Upper lobe of left lung (tissue), 6 donors: Measurements from ENCODE around the gene NT5M. TPM values are rescaled to one million over a fixed set of nuclear protein-coding genes. Genes with fewer than 3 reads are reported as not detected.
A peak's percentile ranks its signal among the peaks of the same experiment; 100 is the strongest.
"Not testable (repeated sequence)": the region's sequence is repeated elsewhere in the genome, so short reads cannot be mapped to it uniquely, and the experiment has no call there.

Source experiments
- ATAC-seq, 2 donors: fragments of 200-7000 bp; cut with Tn5 transposase; one replicate each; pipeline ENCODE4 v1.9.1; 2022; ENCODE audit warnings: mild to moderate bottlenecking in 2 of 2, moderate library complexity in 2 of 2; ENCODE audit not compliant: low FRiP score in 2 of 2
- DNase-seq, 2 donors: peaks; one replicate each; pipeline ENCODE4 v3.0.0-alpha.2; 2019 to 2020
- H3K27ac ChIP-seq, 4 donors: fragments of 200-600 bp; sonication (generic); one replicate each; pipeline ENCODE4 v1.5.1; 2016 to 2019
- H3K27me3 ChIP-seq, 4 donors: fragments of 200-600 bp; sonication (generic); one replicate each; pipeline ENCODE4 v1.5.1; 2017 to 2019
- H3K36me3 ChIP-seq, 4 donors: fragments of 200-600 bp; sonication (generic); one replicate each; pipeline ENCODE4 v1.5.1; 2016 to 2019
- H3K4me1 ChIP-seq, 4 donors: fragments of 200-600 bp; sonication (generic); one replicate each; pipeline ENCODE4 v1.5.1; 2018 to 2019
- H3K4me3 ChIP-seq, 4 donors: fragments of 200-600 bp; sonication (generic); one replicate each; pipeline ENCODE4 v1.5.1; 2017 to 2019; ENCODE audit warnings: mild to moderate bottlenecking in 2 of 4, moderate library complexity in 1 of 4
- H3K9me3 ChIP-seq, 4 donors: fragments of 200-600 bp; sonication (generic); one replicate each; pipeline ENCODE4 v1.5.1; 2018 to 2019
- EP300 ChIP-seq, 4 donors: sonication (generic); formaldehyde crosslinking; IDR thresholded peaks; one replicate each; pipeline ENCODE4 v1.5.1; 2017; ENCODE audit warnings: antibody characterized with exemption in 4 of 4, control low read depth in 2 of 4
- POLR2A ChIP-seq, 4 donors: fragments of 450-650 bp; IDR thresholded peaks; one replicate each; pipeline ENCODE4 v1.5.1; 2016 to 2017; ENCODE audit warnings: antibody characterized with exemption in 4 of 4, mild to moderate bottlenecking in 2 of 4
- POLR2AphosphoS5 ChIP-seq, 2 donors: sonication (generic); formaldehyde crosslinking; IDR thresholded peaks; one replicate each; pipeline ENCODE4 v1.5.1; 2017; ENCODE audit warnings: antibody characterized with exemption in 2 of 2
- WGBS, 2 donors: methylation state at CpG; one replicate each; pipeline ENCODE4 v1.1.5; 2017 to 2018; 5-methylcytosine and 5-hydroxymethylcytosine counted together
- total RNA-seq, 6 donors: library from RNA; depleted of rRNA in 4 of 6; stranded (reverse); fragments of >200 nt in 4 of 6; gene quantifications; one replicate each; pipeline versions ENCODE4 v1.1.0 to v1.2.1, GENCODE V29; 2016 to 2021
- TF ChIP-seq, protein P1 (sequence below), 6 experiments: fragments of 450-650 bp in 4 of 6; fragments of 200-600 bp in 2 of 6; sonication (generic) in 2 of 6; IDR thresholded peaks; one replicate each; pipeline ENCODE4 v1.5.1; 2016 to 2019; ENCODE audit warnings: antibody characterized with exemption in 6 of 6
- donor health status: DM: no; HTN: no; CAD: no; lungs with moderate emphysema.
- donor health status: DM: no; HTN: yes; CAD: no; lungs with severe emphysema.

NT5M gene
- total RNA-seq, 6 donors from 2014 or later, result 1.2 to 3.7 (median 1.8) TPM

GRCh38 chr17:17382065-17382459, 78.9 kb downstream of the NT5M start:
- H3K4me3 ChIP-seq, result no peak overlapping the region
- H3K4me1 ChIP-seq, result peaks cover 4 to 10% (median 7%) of the 10 kb centered on the region in 4 donors
- WGBS, 2 donors, result 81 to 89% methylated on average over 3 of the region's 3 CpGs
- no peak overlapping the region for H3K27ac ChIP-seq
- H3K27me3 ChIP-seq, result no peaks in the 10 kb centered on the region
- H3K9me3 ChIP-seq, result no peaks in the 10 kb centered on the region
- no peak for DNase-seq
- no peak for ATAC-seq
- TF ChIP-seq, protein P1, sequence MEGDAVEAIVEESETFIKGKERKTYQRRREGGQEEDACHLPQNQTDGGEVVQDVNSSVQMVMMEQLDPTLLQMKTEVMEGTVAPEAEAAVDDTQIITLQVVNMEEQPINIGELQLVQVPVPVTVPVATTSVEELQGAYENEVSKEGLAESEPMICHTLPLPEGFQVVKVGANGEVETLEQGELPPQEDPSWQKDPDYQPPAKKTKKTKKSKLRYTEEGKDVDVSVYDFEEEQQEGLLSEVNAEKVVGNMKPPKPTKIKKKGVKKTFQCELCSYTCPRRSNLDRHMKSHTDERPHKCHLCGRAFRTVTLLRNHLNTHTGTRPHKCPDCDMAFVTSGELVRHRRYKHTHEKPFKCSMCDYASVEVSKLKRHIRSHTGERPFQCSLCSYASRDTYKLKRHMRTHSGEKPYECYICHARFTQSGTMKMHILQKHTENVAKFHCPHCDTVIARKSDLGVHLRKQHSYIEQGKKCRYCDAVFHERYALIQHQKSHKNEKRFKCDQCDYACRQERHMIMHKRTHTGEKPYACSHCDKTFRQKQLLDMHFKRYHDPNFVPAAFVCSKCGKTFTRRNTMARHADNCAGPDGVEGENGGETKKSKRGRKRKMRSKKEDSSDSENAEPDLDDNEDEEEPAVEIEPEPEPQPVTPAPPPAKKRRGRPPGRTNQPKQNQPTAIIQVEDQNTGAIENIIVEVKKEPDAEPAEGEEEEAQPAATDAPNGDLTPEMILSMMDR (IDR thresholded peaks at IDR 0.05), result no peak
- TF ChIP-seq POLR2A (IDR thresholded peaks at IDR 0.05) (no peak), EP300 (IDR thresholded peaks at IDR 0.05) (no peak), POLR2AphosphoS5 (IDR thresholded peaks at IDR 0.05) (no peak)
- H3K36me3 ChIP-seq, result no peaks in the 10 kb centered on the region

- Histone ChIP-seq H3K4me3 (no peak overlapping the region), H3K27ac (no peak overlapping the region), H3K4me1 (peaks cover 0 to 6% (median 5%) of the 10 kb centered on the region in 4 donors), H3K36me3 (no peaks in the 10 kb centered on the region), H3K27me3 (no peaks in the 10 kb centered on the region), H3K9me3 (no peaks in the 10 kb centered on the region)
- WGBS, 2 donors, result 49 to 61% methylated on average over 6 of the region's 6 CpGs
- no peak for DNase-seq
- TF ChIP-seq POLR2A (IDR thresholded peaks at IDR 0.05), result no peak
- TF ChIP-seq EP300 (IDR thresholded peaks at IDR 0.05), result no peak
- TF ChIP-seq, protein P1 (IDR thresholded peaks at IDR 0.05), result no peak
- TF ChIP-seq POLR2AphosphoS5 (IDR thresholded peaks at IDR 0.05), result no peak
- ATAC-seq, result no peak
Observed at GRCh38 chr17:17382971-17383370, 79.8 kb downstream of the NT5M start.

DNA sequence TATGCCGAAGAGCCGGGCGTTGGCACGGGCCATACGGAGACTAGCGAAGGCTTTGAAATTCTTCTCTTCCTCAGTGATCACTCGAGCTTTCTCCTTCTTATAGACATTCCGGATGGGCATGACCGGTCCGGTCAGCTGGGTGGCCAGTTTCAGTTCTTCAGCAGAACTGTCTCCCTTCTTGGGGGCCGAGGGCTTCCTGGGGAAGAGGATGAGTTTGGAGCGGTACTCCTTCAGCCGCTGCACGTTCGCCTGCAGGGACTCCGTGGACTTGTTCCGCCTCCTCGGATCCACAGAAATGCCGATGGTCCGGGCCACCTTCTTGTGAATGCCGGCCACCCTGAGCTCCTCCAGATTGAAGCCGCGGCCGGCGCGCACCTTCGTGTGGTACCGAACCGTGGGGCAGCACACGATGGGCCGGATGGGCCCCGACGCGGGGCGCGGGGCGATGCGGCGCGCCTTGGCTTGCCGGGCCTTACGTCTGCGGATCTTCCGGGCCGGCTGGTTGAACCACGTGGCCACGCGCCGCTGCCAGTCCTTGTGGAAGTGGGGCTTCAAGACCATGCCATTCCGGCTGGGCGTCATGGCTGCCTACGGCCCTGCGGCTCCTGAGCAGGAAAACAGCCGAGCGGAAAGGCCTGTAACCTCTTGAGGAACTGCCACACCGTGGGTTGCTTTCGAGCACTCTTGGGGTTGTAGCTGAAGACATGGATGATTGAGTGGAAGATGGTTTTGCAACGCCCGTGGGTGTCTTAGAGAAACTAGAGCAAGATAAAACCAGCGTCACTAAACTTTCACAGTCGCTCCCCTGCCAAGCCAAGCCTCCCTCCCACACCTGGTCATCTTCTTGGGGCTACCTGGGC, 80.5 kb downstream of the NT5M start:
- not testable (repeated sequence) for H3K36me3 ChIP-seq, H3K27me3 ChIP-seq, H3K9me3 ChIP-seq, H3K27ac ChIP-seq, ATAC-seq, H3K4me3 ChIP-seq
- peaks cover 0 to 11% (median 5%) of the 10 kb centered on the region in 4 donors for H3K4me1 ChIP-seq
- peak in 1 of 2 donors; percentile 82 for DNase-seq
- 87 to 88% methylated on average over 20 to 61 of the region's 61 CpGs for WGBS, 2 donors

GRCh38 chr17:17384291-17384615, 81.1 kb downstream of the NT5M start:
- Histone ChIP-seq H3K27me3 (no peaks in the 10 kb centered on the region), H3K9me3 (no peaks in the 10 kb centered on the region), H3K4me3 (no peak overlapping the region), H3K36me3 (no peaks in the 10 kb centered on the region), H3K4me1 (peaks cover 0 to 15% (median 5%) of the 10 kb centered on the region in 4 donors), H3K27ac (no peak overlapping the region)
- 86 to 100% methylated on average over 3 to 6 of the region's 6 CpGs for WGBS, 2 donors
- no peak for TF ChIP-seq POLR2A (IDR thresholded peaks at IDR 0.05)
- no peak for TF ChIP-seq EP300 (IDR thresholded peaks at IDR 0.05)
- TF ChIP-seq, protein P1 (IDR thresholded peaks at IDR 0.05), result no peak
- no peak for TF ChIP-seq POLR2AphosphoS5 (IDR thresholded peaks at IDR 0.05)
- no peak for DNase-seq
- ATAC-seq, result no peak

DNA sequence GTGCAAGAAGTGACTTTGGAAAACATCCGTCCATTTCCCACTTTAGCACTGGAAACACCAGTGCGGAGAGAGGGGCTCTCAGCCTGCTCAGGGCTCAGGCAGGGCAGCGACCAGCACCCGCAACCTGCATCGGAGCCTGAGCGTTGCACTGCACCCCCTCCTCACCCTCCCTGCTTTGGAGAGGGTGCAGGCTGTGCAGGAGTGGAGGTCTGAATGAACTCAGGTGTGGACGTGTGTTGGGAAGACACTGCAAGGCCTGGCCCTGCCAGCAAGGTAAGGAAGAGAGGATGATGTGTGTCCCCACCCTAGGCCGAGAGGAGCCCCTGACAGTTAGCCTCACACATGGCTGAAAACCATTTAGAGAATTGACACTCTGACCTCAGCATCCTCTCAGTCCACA, 81.8 kb downstream of the NT5M start:
- 95 to 100% methylated on average over 2 to 8 of the region's 8 CpGs for WGBS, 2 donors
- no peak overlapping the region for H3K27ac ChIP-seq

More for the DNA sequence above, 81.8 kb downstream of the NT5M start:
- Histone ChIP-seq H3K4me1 (peaks cover 0 to 15% (median 4%) of the 10 kb centered on the region in 4 donors), H3K9me3 (no peaks in the 10 kb centered on the region), H3K27me3 (no peaks in the 10 kb centered on the region), H3K4me3 (no peak overlapping the region), H3K36me3 (no peaks in the 10 kb centered on the region)
- ATAC-seq (no peak), DNase-seq (no peak)
- TF ChIP-seq, protein P1 (IDR thresholded peaks at IDR 0.05), result no peak
